Esophagus squamous epithelium (tissue), 4 donors: Measurements from ENCODE around the gene AKR1D1.

Source experiments
- POLR2A ChIP-seq, 4 donors: fragments of 450-650 bp; IDR thresholded peaks; one replicate each; pipeline ENCODE4 v1.6.1; 2017; ENCODE audit warnings: antibody characterized with exemption in 4 of 4, mild to moderate bottlenecking in 4 of 4, moderate library complexity in 3 of 4
- TF ChIP-seq, protein P1 (sequence below), 6 experiments: fragments of 450-650 bp in 4 of 6; fragments of 200-600 bp in 2 of 6; sonication (generic) in 2 of 6; IDR thresholded peaks; one replicate each; pipeline ENCODE4 v1.5.1; 2016 to 2019; ENCODE audit warnings: antibody characterized with exemption in 6 of 6, mild to moderate bottlenecking in 4 of 6, moderate library complexity in 4 of 6

DNA sequence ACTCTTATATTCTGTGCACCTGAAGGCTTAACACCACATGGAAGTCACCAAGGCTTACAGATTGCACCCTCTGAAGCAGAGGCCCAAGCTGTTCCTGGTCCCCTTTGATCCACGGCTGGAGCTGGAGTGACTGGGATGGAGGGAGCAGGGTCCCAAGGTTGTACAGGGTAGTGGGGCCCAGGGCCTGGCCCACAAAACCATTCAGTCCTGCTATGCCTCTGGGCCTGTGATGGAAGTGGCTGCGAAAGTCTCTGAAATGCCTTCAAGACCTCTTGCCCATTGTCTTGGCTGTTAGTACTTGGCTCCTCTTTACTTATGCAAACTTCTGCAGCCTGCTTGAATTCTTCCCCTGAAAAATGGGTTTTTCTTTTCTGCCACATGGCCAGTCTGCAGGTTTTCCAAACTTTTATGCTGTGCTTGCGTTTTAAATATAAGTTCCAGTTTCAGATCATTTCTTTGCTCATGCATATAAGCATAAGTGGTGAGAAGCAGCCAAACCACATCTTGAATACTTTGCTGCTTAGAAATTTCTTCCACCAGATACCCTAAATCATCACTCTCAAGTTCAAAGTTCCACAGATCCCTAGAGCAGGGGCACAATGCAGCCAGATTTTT lies 53.4 kb downstream of the AKR1D1 start:
- TF ChIP-seq, protein P1, sequence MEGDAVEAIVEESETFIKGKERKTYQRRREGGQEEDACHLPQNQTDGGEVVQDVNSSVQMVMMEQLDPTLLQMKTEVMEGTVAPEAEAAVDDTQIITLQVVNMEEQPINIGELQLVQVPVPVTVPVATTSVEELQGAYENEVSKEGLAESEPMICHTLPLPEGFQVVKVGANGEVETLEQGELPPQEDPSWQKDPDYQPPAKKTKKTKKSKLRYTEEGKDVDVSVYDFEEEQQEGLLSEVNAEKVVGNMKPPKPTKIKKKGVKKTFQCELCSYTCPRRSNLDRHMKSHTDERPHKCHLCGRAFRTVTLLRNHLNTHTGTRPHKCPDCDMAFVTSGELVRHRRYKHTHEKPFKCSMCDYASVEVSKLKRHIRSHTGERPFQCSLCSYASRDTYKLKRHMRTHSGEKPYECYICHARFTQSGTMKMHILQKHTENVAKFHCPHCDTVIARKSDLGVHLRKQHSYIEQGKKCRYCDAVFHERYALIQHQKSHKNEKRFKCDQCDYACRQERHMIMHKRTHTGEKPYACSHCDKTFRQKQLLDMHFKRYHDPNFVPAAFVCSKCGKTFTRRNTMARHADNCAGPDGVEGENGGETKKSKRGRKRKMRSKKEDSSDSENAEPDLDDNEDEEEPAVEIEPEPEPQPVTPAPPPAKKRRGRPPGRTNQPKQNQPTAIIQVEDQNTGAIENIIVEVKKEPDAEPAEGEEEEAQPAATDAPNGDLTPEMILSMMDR (IDR thresholded peaks at IDR 0.05) = no peak
- no peak for TF ChIP-seq POLR2A (IDR thresholded peaks at IDR 0.05)
